ENCODE data around the gene CASTOR1. TPM values are rescaled to one million over a fixed set of nuclear protein-coding genes. Genes with fewer than 3 reads are reported as not detected.
"Not testable (repeated sequence)": the region's sequence is repeated elsewhere in the genome, so short reads cannot be mapped to it uniquely, and the experiment has no call there.

The CASTOR1 gene
- 3.8 TPM for polyA plus RNA-seq (2013, experiment 1 of 2)
- 7.5 TPM for polyA plus RNA-seq (2013, experiment 2 of 2)

GRCh38 chr22:30289141-30289979 is at the start of gene CASTOR1:
Gene CASTOR1 (minus strand): TSS chr22:30289505. CDS start chr22:30289497, 8 bp downstream.
- H3K9me3 ChIP-seq (ENCODE audit: insufficient read depth, low read depth, low read length), result no peaks in the 10 kb centered on the region
- H3K27me3 ChIP-seq (ENCODE audit: insufficient read depth, low read length), result peaks cover 6% of the 10 kb centered on the region; the same call in 1 of the 2 replicates
- WGBS, result under 1% methylated on average over 85 of the region's 85 CpGs
- peaks cover 4% of the 10 kb centered on the region; the same call in 1 of the 2 replicates for H3K36me3 ChIP-seq (ENCODE audit: insufficient read depth, low read length)
- H3K4me3 ChIP-seq (ENCODE audit: low read length), result peak within 1 kb of the TSS; percentile 70
- peak within 1 kb of the TSS; percentile 34; the same call in 1 of the 2 replicates for H3K9ac ChIP-seq (ENCODE audit: low read depth, low read length)
- no peak within 1 kb of the TSS; the same call in 1 of the 2 replicates for H3K27ac ChIP-seq (ENCODE audit: low read depth, low read length)
- H3K4me1 ChIP-seq (ENCODE audit: insufficient read depth, low read length), result peaks cover 9% of the 10 kb centered on the region

GRCh38 chr22:30338802-30339201 is 49.5 kb upstream of the CASTOR1 start:
- no peaks in the 10 kb centered on the region for H3K4me1 ChIP-seq (ENCODE audit: insufficient read depth, low read length)
- no peak overlapping the region for H3K9ac ChIP-seq (ENCODE audit: low read depth, low read length)
- H3K4me3 ChIP-seq (ENCODE audit: low read length), result no peak overlapping the region
- H3K27me3 ChIP-seq (ENCODE audit: insufficient read depth, low read length), result no peaks in the 10 kb centered on the region
- no peaks in the 10 kb centered on the region for H3K9me3 ChIP-seq (ENCODE audit: insufficient read depth, low read depth, low read length)
- H3K27ac ChIP-seq (ENCODE audit: low read depth, low read length), result no peak overlapping the region
- 96% methylated on average over 7 of the region's 7 CpGs for WGBS
- H3K36me3 ChIP-seq (ENCODE audit: insufficient read depth, low read length), result peaks cover 99% of the 10 kb centered on the region

- not testable (repeated sequence) for H3K9me3 ChIP-seq (ENCODE audit: insufficient read depth, low read depth, low read length); H3K9ac ChIP-seq (ENCODE audit: low read depth, low read length); H3K27me3 ChIP-seq (ENCODE audit: insufficient read depth, low read length); H3K4me1 ChIP-seq (ENCODE audit: insufficient read depth, low read length); H3K4me3 ChIP-seq (ENCODE audit: low read length); H3K27ac ChIP-seq (ENCODE audit: low read depth, low read length)
- peaks cover 99% of the 10 kb centered on the region for H3K36me3 ChIP-seq (ENCODE audit: insufficient read depth, low read length)
- 92% methylated on average over 9 of the region's 9 CpGs for WGBS
Measured at GRCh38 chr22:30338341-30338740, 49.0 kb upstream of the CASTOR1 start.

GRCh38 chr22:30337461-30337778 is 48.1 kb upstream of the CASTOR1 start:
- WGBS, result 96% methylated on average over 8 of the region's 8 CpGs
- H3K4me3 ChIP-seq (ENCODE audit: low read length), result no peak overlapping the region
- H3K36me3 ChIP-seq (ENCODE audit: insufficient read depth, low read length), result peaks cover 99% of the 10 kb centered on the region
- H3K9me3 ChIP-seq (ENCODE audit: insufficient read depth, low read depth, low read length), result no peaks in the 10 kb centered on the region
- H3K4me1 ChIP-seq (ENCODE audit: insufficient read depth, low read length), result no peaks in the 10 kb centered on the region
- H3K27ac ChIP-seq (ENCODE audit: low read depth, low read length), result no peak overlapping the region
- no peaks in the 10 kb centered on the region for H3K27me3 ChIP-seq (ENCODE audit: insufficient read depth, low read length)
- H3K9ac ChIP-seq (ENCODE audit: low read depth, low read length), result no peak overlapping the region

GRCh38 chr22:30336752-30337460 is 47.6 kb upstream of the CASTOR1 start:
- no peaks in the 10 kb centered on the region for H3K4me1 ChIP-seq (ENCODE audit: insufficient read depth, low read length)
- H3K36me3 ChIP-seq (ENCODE audit: insufficient read depth, low read length), result peaks cover 99% of the 10 kb centered on the region
- no peak overlapping the region for H3K4me3 ChIP-seq (ENCODE audit: low read length)
- H3K9me3 ChIP-seq (ENCODE audit: insufficient read depth, low read depth, low read length), result no peaks in the 10 kb centered on the region
- no peak overlapping the region for H3K27ac ChIP-seq (ENCODE audit: low read depth, low read length)
- no peak overlapping the region for H3K9ac ChIP-seq (ENCODE audit: low read depth, low read length)
- H3K27me3 ChIP-seq (ENCODE audit: insufficient read depth, low read length), result no peaks in the 10 kb centered on the region
- 97% methylated on average over 4 of the region's 4 CpGs for WGBS

GRCh38 chr22:30335236-30335635 is 45.9 kb upstream of the CASTOR1 start:
- Histone ChIP-seq H3K4me1 (ENCODE audit: insufficient read depth, low read length) (no peaks in the 10 kb centered on the region), H3K27ac (ENCODE audit: low read depth, low read length) (no peak overlapping the region), H3K9ac (ENCODE audit: low read depth, low read length) (no peak overlapping the region), H3K9me3 (ENCODE audit: insufficient read depth, low read depth, low read length) (no peaks in the 10 kb centered on the region), H3K4me3 (ENCODE audit: low read length) (no peak overlapping the region), H3K27me3 (ENCODE audit: insufficient read depth, low read length) (no peaks in the 10 kb centered on the region), H3K36me3 (ENCODE audit: insufficient read depth, low read length) (peaks cover 96% of the 10 kb centered on the region)
- WGBS, result 96% methylated on average over 1 of the region's 1 CpG

GRCh38 chr22:30334646-30335045 is 45.3 kb upstream of the CASTOR1 start:
- H3K4me1 ChIP-seq (ENCODE audit: insufficient read depth, low read length), result no peaks in the 10 kb centered on the region
- no peak overlapping the region for H3K27ac ChIP-seq (ENCODE audit: low read depth, low read length)
- H3K36me3 ChIP-seq (ENCODE audit: insufficient read depth, low read length), result peaks cover 90% of the 10 kb centered on the region
- H3K27me3 ChIP-seq (ENCODE audit: insufficient read depth, low read length), result no peaks in the 10 kb centered on the region
- no peak overlapping the region for H3K9ac ChIP-seq (ENCODE audit: low read depth, low read length)
- H3K4me3 ChIP-seq (ENCODE audit: low read length), result no peak overlapping the region
- WGBS, result 94% methylated on average over 4 of the region's 4 CpGs
- H3K9me3 ChIP-seq (ENCODE audit: insufficient read depth, low read depth, low read length), result no peaks in the 10 kb centered on the region

- Histone ChIP-seq H3K9ac (ENCODE audit: low read depth, low read length) (no peak overlapping the region), H3K36me3 (ENCODE audit: insufficient read depth, low read length) (peaks cover 81% of the 10 kb centered on the region), H3K27ac (ENCODE audit: low read depth, low read length) (no peak overlapping the region), H3K4me3 (ENCODE audit: low read length) (no peak overlapping the region), H3K4me1 (ENCODE audit: insufficient read depth, low read length) (no peaks in the 10 kb centered on the region), H3K9me3 (ENCODE audit: insufficient read depth, low read depth, low read length) (no peaks in the 10 kb centered on the region), H3K27me3 (ENCODE audit: insufficient read depth, low read length) (no peaks in the 10 kb centered on the region)
- 91% methylated on average over 3 of the region's 3 CpGs for WGBS
Measured at GRCh38 chr22:30333707-30334087, 44.4 kb upstream of the CASTOR1 start.

GRCh38 chr22:30332994-30333706 is 43.8 kb upstream of the CASTOR1 start:
- Histone ChIP-seq H3K4me1 (ENCODE audit: insufficient read depth, low read length) (no peaks in the 10 kb centered on the region), H3K9ac (ENCODE audit: low read depth, low read length) (no peak overlapping the region), H3K27ac (ENCODE audit: low read depth, low read length) (no peak overlapping the region), H3K4me3 (ENCODE audit: low read length) (no peak overlapping the region), H3K36me3 (ENCODE audit: insufficient read depth, low read length) (peaks cover 76% of the 10 kb centered on the region), H3K9me3 (ENCODE audit: insufficient read depth, low read depth, low read length) (no peaks in the 10 kb centered on the region), H3K27me3 (ENCODE audit: insufficient read depth, low read length) (no peaks in the 10 kb centered on the region)
- WGBS, result 97% methylated on average over 2 of the region's 2 CpGs

- Histone ChIP-seq H3K36me3 (ENCODE audit: insufficient read depth, low read length) (peaks cover 70% of the 10 kb centered on the region), H3K27ac (ENCODE audit: low read depth, low read length) (no peak overlapping the region), H3K27me3 (ENCODE audit: insufficient read depth, low read length) (no peaks in the 10 kb centered on the region), H3K4me3 (ENCODE audit: low read length) (no peak overlapping the region), H3K9me3 (ENCODE audit: insufficient read depth, low read depth, low read length) (no peaks in the 10 kb centered on the region), H3K4me1 (ENCODE audit: insufficient read depth, low read length) (0 out of 2 replicates have a peak, but pooled peaks cover 4% of the 10 kb centered on the region), H3K9ac (ENCODE audit: low read depth, low read length) (no peak overlapping the region)
- WGBS, result 91% methylated on average over 5 of the region's 5 CpGs
Measured at GRCh38 chr22:30332551-30332950, 43.2 kb upstream of the CASTOR1 start.
